NCI-H226 (cell line): ENCODE measurements around the gene FCRLA.
A peak's percentile ranks its signal among the peaks of the same experiment; 100 is the strongest.
"Not testable (repeated sequence)": the region's sequence is repeated elsewhere in the genome, so short reads cannot be mapped to it uniquely, and the experiment has no call there.

Experiments used
- DNase-seq: peaks from one replicate; pipeline ENCODE4 v3.0.0-alpha.2; 2015

Gene FCRLA

DNA sequence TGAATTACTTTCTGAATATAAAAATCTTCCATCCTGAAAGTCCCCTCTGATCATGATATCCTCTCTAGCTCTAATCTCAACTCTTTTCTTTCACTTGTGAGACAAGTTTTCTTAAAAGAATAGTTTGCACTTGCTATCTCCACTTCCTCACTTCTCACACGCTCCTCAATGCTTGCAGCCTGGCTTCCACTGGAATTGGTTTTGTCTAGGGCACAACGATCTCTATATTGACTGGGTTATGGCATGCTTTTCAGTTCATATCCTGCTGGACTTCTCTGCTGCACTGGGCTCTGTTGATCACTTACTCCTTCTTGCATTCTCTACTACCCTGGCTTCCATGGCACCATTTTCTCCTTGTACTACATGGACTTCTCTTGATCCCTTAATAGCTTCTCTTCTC lies 474 bp downstream of the FCRLA start:
- no peak for DNase-seq

DNA sequence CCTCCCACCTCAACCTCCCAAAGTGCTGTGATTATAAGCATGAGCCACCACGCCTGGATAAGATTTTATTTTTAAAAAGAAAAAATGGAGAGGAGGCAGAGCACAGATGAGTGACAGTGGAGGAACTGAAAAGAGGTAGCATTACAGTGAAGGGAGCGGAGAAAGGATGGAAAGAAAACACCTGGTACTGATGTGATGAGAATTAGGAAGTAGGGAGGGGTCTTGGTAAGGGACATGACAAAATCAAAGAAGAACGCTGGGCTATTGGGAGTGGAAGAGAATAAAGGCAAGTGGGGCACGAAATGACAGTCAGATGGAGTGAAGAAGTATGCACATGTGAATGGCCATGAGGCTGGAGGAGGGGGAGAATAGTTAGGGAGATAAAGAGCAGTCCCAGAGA lies 2.3 kb downstream of the FCRLA start:
- no peak for DNase-seq

DNA sequence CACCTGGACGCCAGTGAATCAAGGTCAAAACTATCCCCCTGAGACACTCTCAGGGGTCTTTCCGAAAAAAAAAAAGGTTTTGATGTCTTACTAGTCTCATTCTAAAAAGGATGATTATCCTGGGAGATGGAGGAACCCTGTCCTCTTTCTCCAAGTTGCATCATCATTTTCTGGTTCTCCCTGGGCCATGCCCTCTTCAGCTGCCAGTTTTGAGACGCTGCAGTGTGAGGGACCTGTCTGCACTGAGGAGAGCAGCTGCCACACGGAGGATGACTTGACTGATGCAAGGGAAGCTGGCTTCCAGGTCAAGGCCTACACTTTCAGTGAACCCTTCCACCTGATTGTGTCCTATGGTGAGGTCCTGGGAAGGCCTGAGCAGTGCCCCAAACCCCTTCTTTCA lies 3.5 kb downstream of the FCRLA start:
- DNase-seq: no peak

DNA sequence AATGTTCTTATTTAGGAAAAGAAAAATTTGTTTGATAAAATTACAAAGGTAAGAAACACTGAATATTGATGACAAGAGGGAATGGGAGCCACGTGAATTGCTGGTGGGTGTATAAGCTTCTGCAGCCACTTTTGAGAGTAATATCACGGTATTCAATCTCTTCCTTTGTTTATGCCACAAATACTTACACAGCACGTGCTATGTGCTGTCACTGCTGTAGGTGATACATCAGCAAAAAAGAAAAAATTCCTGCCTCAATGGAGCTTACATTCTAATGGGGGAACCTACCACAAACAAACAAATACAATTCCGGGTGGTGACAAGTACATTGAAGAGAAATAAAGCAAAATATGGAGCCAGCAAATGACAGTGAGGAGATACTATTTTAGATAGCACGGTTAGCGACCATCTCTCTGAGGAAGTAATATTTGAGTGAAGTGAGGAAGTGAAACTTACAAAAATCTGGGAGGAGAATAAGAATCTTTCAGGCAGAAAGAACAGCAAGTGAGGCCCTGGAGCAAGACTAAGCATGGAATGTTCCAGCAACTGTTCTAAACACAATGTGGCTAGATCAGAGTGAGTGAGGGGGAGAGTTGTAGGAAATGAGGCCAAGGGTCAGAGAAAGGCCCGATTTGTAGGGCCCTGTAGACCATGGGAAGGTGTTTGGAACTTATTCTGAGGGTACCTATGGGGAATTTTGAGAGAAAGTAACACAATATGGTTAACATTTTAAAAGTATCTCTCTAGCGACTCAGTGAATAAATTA lies 11.7 kb downstream of the FCRLA start:
- DNase-seq: no peak

DNA sequence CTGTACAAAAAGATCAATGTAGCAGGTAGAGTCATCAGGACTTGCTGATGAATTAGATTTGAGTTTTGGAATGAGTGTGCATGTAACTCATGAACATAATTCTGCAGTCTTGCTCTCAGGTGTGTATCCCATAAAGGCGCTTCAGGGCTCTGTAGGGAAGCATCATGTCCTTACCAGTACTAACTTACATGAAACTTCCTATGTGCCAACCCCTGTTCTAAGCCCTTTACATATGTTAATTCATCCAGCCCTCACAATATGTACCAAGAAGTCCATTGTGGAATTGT lies 12.2 kb downstream of the FCRLA start:
- no peak for DNase-seq

DNA sequence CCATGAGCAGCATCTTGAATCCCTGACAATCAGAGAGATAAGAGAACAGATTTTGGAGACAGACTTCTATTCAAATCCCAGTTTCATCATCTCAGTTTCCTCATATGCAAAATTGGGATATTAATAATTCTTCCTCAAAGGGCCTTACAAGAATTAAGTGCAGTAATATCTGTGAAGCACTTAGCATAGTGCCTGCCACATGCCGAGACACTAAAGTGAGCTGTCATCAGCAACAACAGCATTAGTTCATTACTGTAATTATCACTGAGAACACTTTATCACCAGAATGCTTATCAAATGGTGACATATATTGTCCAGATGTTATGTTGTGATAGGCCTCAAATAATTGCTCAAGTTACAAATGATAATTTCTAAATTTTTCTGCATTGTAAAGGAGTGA lies 13.4 kb downstream of the FCRLA start:
- no peak for DNase-seq

DNA sequence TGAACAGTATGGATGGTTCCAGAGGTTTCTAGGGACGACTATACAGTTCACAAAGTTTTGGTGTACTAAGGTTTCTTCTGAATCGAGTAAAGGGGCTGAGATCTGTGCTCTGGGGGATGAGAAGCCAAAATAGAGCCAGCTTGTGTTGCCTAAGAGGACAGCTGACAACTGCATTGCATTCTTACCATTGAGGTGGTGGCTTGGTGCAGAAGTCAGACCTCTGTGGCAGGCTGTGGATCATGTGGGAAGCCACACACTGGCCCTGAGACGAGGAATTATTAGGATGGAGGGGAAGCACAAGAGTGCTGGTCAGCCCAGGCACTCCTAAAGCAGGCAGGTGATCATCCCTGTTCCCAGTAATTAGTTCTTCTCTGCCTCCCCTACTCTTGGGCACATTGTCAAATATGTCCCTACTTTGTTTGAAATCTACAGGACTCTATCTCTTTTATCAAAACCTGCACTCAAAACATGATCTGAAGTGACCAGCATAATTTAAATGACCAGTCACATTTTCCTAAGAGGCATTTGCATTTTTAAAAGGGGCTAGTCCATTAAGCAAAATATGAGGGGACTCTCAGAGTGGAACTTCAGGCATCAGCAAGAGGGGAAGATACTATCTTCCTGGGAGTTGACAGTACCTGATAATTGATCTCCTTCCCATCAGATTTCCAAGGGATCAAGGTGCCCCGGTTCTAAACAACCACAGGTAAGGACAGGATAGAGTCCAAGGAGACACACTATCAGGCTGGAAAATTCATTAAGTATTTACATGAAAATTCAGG lies 14.1 kb downstream of the FCRLA start, which contains the start of gene FCRLB:
Gene FCRLB, plus strand, starts transcription at position 589 of the 782 bp plus-strand sequence. CDS start 1,129 bp downstream, outside the sequence.
- DNase-seq: no peak

DNA sequence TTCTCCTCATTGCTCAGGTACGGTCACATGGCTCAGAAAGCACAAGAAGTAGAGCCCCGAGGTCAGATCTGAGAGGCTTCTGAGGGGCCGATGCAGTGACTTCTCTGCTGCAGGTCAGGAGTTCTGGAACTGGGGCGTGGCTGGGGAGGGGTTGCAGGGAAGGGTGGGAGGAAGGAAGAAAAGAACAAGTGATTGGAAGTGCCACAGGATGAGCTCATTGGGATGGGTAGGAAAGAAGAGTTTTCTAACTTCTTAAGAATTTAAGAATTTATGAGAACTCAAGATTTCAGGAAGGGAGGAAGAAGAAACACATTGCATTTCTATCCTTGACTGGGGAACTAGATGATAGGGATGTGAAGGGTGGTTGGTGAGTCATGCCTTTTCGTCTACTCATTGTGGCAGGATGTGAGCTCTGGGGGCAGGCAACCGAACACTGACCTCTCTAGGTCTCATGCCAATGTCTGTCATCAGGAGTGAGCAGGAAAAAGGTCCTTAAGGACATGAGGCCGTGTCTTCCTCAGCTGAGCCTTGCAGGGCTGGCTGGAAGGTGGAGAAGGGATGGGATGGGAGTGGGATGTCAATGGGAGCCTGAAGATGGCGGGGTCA lies 14.8 kb downstream of the FCRLA start:
- peak; percentile 96 for DNase-seq

DNA sequence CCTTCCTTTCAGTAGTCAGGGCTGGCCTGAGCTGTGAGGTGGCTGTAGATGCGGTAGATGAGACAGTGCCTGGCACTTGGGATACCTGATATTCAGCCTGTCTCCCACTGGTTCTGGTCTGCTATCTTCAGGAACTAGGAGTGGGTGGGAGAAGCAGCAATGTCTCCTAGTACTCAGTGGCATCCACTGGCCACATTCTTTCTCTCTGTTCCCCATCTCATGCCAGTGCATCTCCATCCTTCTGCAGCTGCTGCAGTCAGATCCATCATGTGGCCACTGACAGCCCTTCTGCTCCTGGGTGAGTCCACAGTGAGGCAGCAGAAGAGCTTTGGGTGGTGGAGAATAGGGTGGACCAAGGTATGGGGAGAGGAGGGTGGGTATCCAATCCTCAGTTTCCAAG lies 15.4 kb downstream of the FCRLA start:
- no peak for DNase-seq

DNA sequence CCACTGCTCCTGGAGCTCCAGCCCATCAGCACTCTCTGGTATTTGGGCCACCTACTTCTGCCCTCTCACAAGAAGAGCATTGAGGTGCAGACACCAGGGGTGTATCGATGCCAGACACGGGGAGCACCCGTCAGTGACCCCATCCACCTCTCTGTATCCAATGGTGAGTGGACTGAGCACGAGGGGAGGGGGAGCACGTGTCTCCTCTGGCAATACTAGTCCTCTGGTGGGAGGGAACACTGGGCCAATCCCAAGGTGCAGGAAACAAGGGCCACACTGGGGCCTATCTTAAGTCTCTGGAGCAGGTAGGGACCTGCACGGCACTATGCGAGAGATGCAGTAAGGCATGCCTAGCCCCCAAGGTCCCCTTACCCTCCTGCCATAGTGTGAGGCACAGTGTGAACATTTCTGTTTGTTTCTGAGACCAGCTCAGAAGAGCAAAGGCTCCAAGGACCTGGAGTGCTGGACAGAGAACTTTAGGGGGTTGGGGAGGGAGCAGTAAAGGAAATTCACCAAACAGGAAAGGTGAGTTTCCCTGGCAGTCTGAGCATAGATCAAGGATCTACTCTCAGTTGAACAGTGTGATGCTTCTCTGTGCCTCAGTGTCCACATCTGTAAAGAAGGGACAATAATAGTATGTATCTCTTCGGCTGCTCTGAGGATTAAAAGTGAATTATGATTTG lies 16.6 kb downstream of the FCRLA start:
- no peak for DNase-seq

DNA sequence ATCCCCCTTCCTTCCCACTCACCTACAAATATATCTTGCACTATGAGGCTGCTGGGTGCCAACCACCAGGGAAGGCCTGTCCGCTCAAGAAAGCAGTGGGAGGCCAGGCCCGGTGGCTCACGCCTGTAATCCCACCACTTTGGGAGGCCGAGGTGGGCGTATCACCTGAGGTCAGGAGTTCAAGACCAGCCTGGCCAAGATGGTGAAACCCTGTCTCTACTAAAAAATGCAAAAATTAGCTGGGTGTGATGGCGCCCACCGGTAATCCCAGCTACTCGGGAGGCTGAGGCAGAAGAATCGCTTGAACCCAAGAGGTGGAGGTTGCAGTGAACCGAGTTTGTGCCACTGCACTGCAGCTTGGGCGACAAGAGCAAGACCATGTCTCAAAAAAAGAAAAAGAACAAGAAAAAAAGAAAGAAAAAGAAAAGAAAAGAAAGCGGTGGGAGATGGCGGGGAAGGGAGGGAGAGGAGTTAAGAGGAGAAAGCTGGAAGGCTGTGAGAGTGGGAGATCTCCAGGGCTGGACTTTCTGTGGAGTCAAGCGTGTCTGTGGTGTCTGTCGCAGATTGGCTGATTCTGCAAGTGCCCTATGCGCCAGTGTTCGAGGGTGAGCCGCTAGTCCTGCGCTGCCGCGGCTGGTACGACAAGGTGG lies 18.4 kb downstream of the FCRLA start:
- not testable (repeated sequence) for DNase-seq

DNA sequence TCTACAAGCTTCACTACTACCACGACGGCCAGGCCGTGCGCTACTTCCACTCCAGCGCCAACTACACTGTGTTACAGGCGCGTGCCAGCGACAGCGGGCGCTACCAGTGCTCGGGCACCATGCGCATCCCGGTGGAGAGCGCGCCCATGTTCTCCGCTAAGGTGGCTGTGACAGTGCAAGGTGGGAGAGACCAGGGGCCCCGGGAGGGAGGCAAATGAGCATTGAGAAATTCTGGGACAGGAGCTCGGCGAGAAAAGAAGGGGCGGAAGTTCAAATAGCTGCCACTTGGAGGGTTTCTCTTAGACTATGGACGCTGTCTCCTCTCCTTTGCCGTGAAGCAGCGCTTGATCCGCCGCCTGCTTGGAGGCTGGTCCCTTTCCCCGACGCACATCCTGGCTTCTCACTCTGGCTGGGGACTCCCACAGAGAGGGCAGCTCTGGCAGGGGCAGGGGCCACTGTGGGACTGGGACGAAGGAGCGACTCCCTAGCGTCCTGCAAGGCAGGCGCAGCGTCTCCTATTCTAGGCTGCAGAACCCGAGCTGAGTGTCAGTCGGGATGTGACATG lies 19.0 kb downstream of the FCRLA start:
- DNase-seq: no peak

DNA sequence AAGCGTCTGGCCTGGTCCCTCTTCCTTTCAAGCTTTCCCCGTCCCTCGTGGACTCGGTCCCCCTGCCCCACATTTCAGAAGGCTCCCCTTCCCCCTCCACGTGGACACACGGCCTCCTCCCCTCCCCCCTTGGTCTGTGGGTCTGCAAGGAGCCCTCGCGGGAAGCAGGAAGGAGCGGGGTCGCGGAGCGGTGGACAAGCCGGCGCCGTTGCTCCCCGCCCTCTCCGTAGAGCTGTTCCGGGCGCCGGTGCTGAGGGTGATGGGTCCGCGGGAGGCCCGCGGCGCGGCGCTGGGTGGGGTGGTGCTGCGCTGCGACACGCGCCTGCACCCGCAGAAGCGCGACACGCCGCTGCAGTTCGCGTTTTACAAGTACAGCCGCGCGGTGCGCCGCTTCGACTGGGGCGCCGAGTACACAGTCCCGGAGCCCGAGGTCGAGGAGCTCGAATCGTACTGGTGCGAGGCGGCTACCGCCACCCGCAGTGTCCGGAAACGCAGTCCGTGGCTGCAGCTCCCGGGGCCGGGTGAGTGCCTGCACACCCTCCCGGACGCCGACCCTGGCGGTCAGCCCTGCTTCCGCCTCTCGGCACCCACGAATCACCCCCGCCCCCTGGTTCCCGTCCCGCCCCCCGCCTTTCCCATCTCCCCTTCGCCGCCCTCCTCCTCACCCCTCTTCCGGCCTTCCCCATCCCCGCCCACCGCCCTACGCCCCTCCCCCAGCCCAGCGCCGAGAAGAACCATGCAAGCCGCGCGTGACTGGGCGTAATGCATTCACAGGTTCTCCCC lies 19.6 kb downstream of the FCRLA start:
- DNase-seq: peak; percentile 81

DNA sequence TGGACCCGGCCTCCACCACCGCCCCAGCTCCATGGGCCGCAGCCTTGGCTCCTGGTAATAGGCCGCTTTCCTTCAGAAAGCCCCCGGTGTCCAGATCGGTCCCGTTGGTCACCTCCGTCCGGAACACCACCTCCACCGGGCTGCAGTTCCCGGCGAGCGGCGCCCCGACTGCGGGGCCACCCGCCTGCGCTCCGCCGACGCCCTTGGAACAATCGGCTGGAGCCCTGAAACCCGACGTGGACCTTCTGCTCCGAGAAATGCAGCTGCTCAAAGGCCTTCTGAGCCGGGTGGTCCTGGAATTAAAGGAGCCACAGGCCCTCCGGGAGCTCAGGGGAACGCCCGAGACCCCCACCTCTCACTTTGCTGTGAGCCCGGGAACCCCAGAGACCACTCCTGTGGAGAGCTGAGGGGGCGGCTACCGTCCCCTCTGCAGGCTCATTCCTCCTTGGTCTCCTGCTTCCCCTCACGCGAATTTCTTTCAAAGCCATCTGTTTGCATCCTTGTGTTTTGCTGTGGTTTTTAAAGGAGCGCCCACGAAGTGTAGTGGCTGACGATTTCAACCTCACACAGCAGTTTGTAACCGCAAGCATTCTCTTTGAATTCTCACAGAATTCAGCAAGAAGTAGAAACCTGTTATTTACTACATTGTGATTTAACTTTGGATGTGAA lies 20.4 kb downstream of the FCRLA start:
- no peak for DNase-seq

DNA sequence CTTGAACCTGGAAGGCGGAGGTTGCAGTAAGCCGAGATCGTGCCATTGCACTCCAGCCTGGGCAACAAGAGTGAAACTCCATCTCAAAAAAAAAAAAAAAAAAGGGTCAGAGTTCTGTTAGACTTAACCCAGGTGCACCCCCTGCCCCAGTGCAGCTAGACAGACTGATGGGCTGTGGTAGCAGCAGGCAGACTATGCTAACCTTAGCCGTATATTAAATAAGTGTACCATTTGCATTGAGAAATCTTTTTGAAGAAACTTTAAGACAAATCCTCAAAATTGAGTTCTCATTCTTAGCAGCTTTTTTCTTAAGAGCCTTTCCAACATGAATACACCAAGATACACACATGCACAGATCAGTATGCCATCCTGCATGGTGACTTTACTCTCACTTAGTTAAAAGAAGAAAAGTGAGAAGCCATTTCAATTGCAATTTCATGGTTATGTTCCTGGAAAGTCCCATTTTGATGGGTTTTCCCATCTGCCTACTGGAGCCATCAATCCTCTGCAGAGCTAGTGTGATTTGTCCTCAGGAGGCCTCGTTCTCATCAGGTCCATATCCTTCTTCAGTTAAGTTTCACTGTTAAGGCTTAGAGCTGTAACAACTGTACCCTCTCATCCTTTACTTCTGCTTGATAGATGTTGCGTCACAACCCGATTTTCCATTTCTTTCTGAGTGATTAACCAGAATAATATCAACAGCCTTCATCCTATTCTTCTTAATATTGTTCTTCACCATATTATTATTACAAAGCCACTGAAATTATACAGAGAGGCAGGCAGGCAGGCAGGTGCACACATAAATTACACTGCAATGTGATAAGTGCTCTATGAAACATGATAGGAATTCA lies 21.6 kb downstream of the FCRLA start:
- no peak for DNase-seq

DNA sequence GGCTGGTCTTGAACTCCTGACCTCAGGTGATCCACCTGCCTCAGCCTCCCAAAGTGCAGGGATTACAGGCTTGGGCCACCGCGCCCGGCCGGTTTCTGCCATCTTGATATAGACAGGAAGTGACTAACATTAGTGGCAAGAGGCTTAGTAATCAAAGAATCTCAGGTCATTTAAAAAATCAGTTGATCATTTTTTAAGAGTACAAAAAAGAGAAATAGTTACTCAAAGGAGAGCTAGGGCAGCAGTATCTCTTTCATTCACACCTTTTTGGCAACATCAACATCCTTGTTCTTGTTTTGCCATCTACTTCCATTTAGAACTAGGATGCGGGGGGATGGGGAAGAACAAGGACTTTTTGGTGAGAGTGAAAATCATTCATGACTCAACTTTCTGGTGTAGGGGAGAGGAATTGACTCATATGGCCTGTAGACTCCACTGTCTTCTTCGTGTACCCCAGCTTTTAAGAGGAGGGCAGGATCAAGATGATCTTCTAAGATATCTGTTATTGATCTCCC lies 23.1 kb downstream of the FCRLA start:
- peak; percentile 71 for DNase-seq

DNA sequence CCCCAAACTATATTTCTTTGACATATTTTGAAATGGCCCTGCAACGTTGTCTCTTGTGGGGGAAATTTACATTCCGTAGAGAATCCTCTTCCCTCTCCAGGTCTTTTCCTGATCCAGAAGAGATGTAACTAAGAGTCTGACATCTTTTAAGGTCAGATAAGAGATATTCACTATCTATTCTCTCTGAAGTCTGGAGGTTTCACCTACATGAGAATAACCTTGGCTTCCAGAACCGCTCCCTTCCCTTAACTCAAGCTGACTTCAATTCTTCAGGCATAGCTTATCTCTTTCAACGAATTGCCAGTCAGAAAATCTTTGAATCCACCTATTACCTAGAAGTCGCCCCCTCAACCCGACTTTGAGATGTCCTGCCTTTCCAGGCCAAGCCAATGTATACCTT lies 24.2 kb downstream of the FCRLA start:
- DNase-seq: no peak

DNA sequence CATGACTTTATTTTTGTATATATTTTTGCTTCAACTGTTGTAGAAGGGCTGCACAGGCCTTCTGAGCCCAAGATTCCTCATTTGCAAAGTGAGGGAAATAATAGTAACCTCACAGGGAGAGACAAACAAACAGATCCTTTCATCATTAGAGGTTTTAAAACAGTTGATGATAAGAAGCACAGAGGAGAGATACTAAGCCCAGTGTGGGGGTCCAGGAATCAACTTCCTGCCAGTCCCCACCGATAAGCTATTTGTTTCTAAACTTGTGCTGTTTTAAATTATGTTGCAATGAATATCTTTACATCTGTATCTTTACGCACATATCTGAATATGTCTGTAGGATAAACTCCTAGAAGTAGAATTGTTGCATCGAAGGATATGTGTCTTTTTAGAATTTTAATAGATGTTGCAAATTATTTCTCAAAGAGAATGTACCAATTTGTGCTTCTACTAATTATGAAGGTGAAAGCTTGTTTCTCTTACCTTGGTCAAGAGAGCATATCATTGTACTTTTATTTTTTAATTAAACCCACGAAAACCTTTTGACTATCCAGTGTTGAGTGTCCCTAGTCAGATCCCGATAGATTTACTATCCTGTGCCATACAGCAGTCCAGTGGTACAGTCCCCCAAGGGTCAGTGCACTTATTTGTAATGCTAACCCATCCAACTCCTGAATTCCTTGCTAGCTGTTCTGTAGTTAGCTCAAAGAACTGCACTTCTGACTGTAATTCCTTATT lies 25.1 kb downstream of the FCRLA start:
- no peak for DNase-seq

DNA sequence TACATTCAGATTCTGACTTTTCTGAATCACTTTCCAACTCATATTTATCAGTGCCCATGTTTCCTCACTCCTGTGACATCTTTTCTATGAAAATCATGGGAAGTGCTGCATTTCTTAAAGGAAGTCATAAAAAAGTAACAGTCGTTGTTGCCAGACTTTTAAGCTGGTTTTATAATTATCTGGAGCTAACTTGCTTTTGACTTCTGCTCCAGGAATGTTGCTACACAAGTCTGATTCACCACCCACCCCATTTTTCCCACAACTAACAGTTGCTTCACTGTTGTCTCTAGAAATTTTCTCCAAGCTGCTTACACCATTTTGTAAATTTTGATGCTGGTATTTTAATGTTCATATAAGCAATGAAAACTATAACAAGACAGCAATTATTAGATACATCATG lies 26.5 kb downstream of the FCRLA start:
- DNase-seq: peak; percentile 59
